Omental fat pad (tissue), 4 donors: ENCODE data around the gene PRDM16. TPM values are rescaled to one million over a fixed set of nuclear protein-coding genes. Genes with fewer than 3 reads are reported as not detected.
"Not testable (repeated sequence)": the region's sequence is repeated elsewhere in the genome, so short reads cannot be mapped to it uniquely, and the experiment has no call there.

ENCODE experiments used
- ATAC-seq: fragments of 150-250 bp; one replicate; pipeline ENCODE4 v1.9.1; 2016; ENCODE audit warnings: mild to moderate bottlenecking, moderate library complexity; ENCODE audit not compliant: low FRiP score
- DNase-seq: peaks from one replicate; pipeline ENCODE4 v3.0.0-alpha.2; 2019; ENCODE audit warnings: low spot score
- total RNA-seq, 4 donors: library from RNA; depleted of rRNA; stranded (reverse); fragments of >200 nt; gene quantifications; one replicate each; pipeline ENCODE4 v1.1.0, GENCODE V29; 2016
- TF ChIP-seq, protein P1 (sequence below), 3 donors: fragments of 450-650 bp; IDR thresholded peaks; one replicate each; pipeline ENCODE4 v1.5.1; 2016 to 2017; ENCODE audit warnings: antibody characterized with exemption in 3 of 3, mild to moderate bottlenecking in 3 of 3, moderate library complexity in 2 of 3

Gene PRDM16
- total RNA-seq, 4 donors from 2014 or later, result 0.19 to 3.8 (median 1.8) TPM

DNA sequence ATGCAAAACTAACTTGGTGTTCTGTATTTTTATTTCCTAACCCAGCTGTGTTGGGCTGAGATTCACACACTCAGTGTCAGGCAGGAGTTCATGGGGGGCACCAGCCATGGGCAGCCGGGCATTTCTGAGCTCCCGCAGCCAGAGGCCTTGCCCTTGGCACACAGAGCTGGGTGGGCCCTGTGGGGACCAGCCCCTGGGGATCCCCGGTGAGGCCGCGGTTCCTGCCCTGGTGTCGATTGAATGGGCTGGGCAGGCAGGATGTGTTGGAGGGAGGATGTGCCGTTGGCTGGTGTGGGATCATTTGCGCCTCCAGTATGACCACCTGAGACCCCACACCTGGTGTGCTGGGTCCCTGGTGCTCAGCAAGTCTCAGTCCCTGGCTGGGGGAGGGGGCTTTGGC, 91.0 kb downstream of the PRDM16 start:
- DNase-seq (no peak), ATAC-seq (no peak)
- TF ChIP-seq, protein P1, sequence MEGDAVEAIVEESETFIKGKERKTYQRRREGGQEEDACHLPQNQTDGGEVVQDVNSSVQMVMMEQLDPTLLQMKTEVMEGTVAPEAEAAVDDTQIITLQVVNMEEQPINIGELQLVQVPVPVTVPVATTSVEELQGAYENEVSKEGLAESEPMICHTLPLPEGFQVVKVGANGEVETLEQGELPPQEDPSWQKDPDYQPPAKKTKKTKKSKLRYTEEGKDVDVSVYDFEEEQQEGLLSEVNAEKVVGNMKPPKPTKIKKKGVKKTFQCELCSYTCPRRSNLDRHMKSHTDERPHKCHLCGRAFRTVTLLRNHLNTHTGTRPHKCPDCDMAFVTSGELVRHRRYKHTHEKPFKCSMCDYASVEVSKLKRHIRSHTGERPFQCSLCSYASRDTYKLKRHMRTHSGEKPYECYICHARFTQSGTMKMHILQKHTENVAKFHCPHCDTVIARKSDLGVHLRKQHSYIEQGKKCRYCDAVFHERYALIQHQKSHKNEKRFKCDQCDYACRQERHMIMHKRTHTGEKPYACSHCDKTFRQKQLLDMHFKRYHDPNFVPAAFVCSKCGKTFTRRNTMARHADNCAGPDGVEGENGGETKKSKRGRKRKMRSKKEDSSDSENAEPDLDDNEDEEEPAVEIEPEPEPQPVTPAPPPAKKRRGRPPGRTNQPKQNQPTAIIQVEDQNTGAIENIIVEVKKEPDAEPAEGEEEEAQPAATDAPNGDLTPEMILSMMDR (IDR thresholded peaks at IDR 0.05), result no peak

DNA sequence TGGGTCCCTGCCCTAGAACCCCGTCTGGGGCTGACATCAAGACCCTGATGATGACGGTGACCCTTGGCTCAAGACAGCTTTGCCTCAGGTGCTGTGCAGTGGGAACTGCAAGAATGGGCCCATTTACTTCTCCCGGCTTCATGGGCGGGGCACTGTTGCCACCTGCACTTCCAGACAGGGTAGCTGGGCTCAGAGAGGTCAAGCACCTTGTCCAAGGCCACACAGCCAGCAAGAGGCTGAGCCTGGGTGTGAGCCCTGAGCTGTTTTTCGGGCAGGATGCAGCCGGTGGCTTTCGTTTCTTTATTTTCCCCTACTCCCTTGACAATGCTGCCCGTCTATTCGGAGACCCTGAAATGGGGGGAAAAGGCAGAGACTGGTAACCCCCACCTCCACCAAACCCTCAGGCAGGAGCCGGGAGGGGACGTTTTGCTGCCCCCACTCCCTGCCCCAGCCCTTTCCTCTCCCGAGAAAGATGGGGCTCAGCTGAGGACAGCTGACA, 91.7 kb downstream of the PRDM16 start:
- ATAC-seq (no peak), DNase-seq (no peak)

DNA sequence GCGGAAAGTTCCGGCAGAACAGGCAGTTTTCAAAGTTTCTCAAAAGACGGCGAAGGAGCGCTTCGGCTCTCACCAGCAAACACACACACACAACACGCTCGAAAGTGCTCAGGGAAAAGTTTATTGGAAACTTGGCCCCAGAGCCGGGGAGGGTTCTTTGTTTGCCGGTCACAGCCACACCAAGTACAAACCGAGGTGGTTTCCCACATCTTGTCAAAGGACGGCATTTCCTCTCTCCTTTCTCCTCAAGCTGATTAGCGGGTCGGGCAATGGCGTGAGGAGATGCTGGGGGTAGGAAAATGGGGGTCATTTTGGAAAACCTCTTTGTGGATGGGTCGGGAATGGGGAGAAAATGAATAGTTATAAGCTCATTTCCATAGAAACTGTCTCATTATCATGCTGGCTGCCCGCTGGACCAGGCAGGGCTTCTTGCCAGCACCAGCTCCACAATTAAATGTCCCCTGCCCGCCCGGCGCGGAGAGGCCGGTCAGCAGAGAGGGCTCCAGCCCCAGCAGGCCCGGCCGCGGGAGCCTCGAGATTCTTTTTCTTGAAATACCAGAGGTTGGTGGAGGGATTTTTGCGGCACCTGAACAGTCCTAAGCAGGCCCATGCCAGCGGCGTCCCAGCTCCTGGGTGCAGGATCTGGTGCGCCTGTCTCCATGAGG, 92.3 kb downstream of the PRDM16 start:
- no peak for ATAC-seq
- TF ChIP-seq, protein P1 (IDR thresholded peaks at IDR 0.05), result no peak

More for the DNA sequence above, 91.7 kb downstream of the PRDM16 start:
- TF ChIP-seq, protein P1 (IDR thresholded peaks at IDR 0.05), result no peak

DNA sequence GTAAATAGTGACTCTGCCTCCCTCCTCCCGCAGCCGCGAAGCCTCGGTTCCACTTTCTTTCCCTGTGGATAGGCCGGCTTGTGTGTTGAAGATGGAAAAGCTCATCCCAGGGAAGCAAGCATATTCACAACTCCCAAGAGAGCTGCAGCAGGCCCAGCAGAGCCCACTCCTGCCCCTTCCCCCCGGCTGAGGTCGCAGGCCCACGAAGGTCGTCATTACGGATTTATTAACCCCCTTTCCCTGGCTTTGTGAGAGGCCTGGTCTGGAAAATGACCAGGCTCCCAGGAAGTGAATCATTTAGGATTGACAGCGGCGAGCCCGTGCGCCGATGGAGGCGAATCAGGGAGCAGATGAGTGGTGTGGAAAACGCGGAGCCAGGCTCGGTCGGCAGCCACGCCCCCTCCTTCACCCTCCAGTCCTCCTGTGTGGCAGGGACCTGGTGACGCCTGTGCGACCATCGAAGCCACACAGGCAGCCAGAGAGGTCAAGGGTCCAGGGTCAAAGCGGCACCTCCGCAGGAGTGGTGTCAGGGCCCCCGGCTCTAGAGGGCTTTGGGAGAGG, 93.4 kb downstream of the PRDM16 start:
- TF ChIP-seq, protein P1 (IDR thresholded peaks at IDR 0.05), result no peak
- no peak for DNase-seq
- no peak for ATAC-seq

More for the DNA sequence above, 92.3 kb downstream of the PRDM16 start:
- DNase-seq, result no peak

GRCh38 chr1:3163356-3163755, 94.4 kb downstream of the PRDM16 start:
- ATAC-seq (no peak), DNase-seq (no peak)
- TF ChIP-seq, protein P1 (IDR thresholded peaks at IDR 0.05), result no peak

- DNase-seq (no peak), ATAC-seq (no peak)
- TF ChIP-seq, protein P1 (IDR thresholded peaks at IDR 0.05), result no peak
These were observed 95.7 kb downstream of the PRDM16 start for GRCh38 chr1:3164671-3165070.

- ATAC-seq, DNase-seq: not testable (repeated sequence)
These were observed 96.2 kb downstream of the PRDM16 start for GRCh38 chr1:3165189-3165588.
